GM12874 (cell line): Measurements from ENCODE around the gene TNK1.

Source experiments
- TF ChIP-seq, protein P1 (sequence below): IDR thresholded peaks from 2 replicates; pipeline ENCODE4 v1.5.1; 2011; ENCODE audit warnings: low read depth, mild to moderate bottlenecking, control low read depth, low read length, moderate library complexity; ENCODE audit not compliant: insufficient read depth

Gene TNK1

DNA sequence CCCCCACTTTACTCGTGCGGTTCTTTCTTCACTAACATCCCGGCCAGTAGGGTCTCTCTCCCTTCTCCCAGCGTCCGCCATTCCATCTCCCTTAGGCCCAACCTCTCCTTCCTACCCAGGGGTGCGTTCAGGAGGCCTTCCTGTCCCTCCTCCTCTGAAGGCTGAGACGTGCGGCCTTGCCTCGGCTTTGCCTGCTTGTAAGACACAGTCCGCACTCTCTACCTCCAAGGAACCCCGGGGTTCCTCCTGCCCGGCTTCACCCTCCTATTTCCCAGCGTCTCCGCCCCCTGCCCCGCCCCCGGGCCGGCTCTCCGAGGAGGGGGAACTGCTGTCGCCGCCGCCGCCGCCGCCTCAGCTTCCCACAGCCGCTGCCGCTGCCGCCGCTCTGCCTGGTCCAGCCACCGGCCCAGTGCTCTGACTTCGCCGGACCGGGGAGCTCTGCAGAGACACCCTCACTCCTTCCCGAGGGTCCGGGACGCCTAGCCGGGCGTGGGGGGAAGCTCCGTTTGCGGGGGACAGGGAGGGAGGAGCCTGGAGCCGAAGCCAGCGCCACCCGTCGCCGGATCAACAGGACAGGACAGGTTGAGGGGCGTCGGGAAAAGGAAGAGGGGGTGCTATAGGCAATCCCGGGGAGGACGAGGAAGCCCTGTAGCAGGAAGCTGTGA, 57.2 kb downstream of the TNK1 start:
- TF ChIP-seq, protein P1, sequence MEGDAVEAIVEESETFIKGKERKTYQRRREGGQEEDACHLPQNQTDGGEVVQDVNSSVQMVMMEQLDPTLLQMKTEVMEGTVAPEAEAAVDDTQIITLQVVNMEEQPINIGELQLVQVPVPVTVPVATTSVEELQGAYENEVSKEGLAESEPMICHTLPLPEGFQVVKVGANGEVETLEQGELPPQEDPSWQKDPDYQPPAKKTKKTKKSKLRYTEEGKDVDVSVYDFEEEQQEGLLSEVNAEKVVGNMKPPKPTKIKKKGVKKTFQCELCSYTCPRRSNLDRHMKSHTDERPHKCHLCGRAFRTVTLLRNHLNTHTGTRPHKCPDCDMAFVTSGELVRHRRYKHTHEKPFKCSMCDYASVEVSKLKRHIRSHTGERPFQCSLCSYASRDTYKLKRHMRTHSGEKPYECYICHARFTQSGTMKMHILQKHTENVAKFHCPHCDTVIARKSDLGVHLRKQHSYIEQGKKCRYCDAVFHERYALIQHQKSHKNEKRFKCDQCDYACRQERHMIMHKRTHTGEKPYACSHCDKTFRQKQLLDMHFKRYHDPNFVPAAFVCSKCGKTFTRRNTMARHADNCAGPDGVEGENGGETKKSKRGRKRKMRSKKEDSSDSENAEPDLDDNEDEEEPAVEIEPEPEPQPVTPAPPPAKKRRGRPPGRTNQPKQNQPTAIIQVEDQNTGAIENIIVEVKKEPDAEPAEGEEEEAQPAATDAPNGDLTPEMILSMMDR, result no peak

DNA sequence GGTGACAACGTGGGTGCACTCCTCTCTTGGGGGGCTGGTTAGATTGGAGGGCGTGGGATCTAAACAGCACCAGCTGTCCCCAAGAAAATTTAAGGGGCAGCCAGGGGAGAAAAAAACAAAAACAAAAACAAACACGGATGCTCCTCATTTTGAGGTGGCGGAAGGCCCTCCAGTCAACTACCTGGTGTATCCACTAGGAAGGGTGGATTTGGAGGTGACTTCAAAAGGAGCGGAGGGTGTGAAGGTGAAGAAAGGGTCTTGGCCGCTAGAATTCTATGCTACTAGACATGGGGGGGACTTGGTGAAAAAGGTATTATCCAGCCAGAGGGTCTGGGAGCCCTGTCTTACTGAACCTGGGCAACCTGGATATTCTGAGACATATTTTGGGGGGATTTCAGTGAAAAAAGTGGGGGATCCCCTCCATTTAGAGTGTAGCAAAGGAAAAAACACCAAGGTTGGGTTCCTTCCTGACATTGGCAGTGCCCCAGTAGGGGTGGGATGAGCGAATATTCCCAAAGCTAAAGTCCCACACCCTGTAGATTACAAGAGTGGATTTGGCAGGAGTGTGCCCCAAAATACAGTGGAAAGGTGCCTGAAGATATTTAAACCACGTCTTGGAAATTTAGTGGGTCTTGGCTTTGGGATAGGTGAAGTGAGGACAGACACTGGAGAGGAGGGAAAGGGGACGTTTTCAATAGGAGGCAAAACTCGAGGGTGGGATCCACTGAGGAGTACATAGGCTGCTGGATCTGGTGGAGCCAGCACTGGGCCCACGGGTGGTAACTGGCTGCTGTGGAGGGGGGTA, 58.0 kb downstream of the TNK1 start:
- TF ChIP-seq, protein P1, result no peak
